Vagina (tissue), 2 donors: ENCODE measurements around the gene FBXO42. TPM values are rescaled to one million over a fixed set of nuclear protein-coding genes. Genes with fewer than 3 reads are reported as not detected.

Experiments used
- DNase-seq, 2 donors: peaks; one replicate each; pipeline ENCODE4 v3.0.0-alpha.2; 2017; ENCODE audit errors: extremely low spot score in 2 of 2
- H3K27ac ChIP-seq: fragments of 200-600 bp; sonication (generic); one replicate; pipeline ENCODE4 v1.5.1; 2019
- H3K27me3 ChIP-seq: fragments of 200-600 bp; sonication (generic); one replicate; pipeline ENCODE4 v1.5.1; 2019
- H3K36me3 ChIP-seq, 2 donors: fragments of 200-600 bp; sonication (generic); one replicate each; pipeline ENCODE4 v1.5.1; 2017 to 2019
- H3K4me1 ChIP-seq: fragments of 200-600 bp; sonication (generic); one replicate; pipeline ENCODE4 v1.5.1; 2019
- H3K4me3 ChIP-seq, 2 donors: fragments of 200-600 bp; sonication (generic); 1 replicate in 1 of 2; 2 replicates in 1 of 2; pipeline ENCODE4 v1.5.1; 2016 to 2019
- H3K9me3 ChIP-seq: fragments of 200-600 bp; sonication (generic); one replicate; pipeline ENCODE4 v1.5.1; 2019
- POLR2A ChIP-seq, 2 donors: fragments of 450-650 bp; IDR thresholded peaks; one replicate each; pipeline ENCODE4 v1.6.1; 2017; ENCODE audit warnings: antibody characterized with exemption in 2 of 2, mild to moderate bottlenecking in 2 of 2, moderate library complexity in 2 of 2
- POLR2AphosphoS5 ChIP-seq, 2 donors: sonication (generic); formaldehyde crosslinking; IDR thresholded peaks; one replicate each; pipeline ENCODE4 v1.9.0; 2017; ENCODE audit warnings: antibody characterized with exemption in 2 of 2, mild to moderate bottlenecking in 2 of 2, low read depth in 1 of 2; ENCODE audit not compliant: insufficient read depth in 1 of 2
- intact Hi-C: fragments of 100-400 bp; cut with DNase I; formaldehyde crosslinking; loops from one replicate; pipeline ENCODE4 v1.15.1; 2023
- total RNA-seq: library from RNA; depleted of rRNA; stranded (reverse); fragments of >200 nt; gene quantifications from one replicate; pipeline ENCODE4 v1.2.3, GENCODE V29; 2016
- TF ChIP-seq, protein P1 (sequence below), 3 experiments: fragments of 450-650 bp in 2 of 3; fragments of 200-600 bp in 1 of 3; sonication (generic) in 1 of 3; IDR thresholded peaks; one replicate each; pipeline ENCODE4 v1.5.1; 2017 to 2019; ENCODE audit warnings: antibody characterized with exemption in 3 of 3, mild to moderate bottlenecking in 2 of 3, moderate library complexity in 2 of 3

FBXO42 gene
- total RNA-seq, 1 donor from 2014 or later: 24.8 TPM

DNA sequence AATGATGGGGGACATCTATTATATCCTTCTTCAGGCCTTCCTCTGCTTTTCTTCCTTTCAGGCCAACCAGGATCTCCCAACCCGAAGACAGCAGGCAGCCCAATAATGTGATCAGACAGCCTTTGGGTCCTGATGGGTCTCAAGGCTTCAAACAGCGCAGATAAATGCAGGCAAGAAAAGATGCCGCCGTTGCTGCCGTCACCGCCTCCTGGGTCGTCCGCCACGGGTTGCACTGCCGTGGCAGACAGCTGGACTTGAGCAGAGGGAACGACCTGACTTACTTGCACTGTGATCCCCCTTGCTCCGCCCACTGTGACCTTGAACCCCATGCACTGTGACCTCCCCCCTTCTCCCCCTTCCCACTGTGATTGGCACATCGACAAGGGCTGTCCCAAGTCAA, 42.7 kb upstream of the FBXO42 start:
- no peaks in the 10 kb centered on the region for H3K27me3 ChIP-seq
- no peak for DNase-seq
- H3K4me3 ChIP-seq: no peak overlapping the region
- intact Hi-C loops: no loop called here
- no peak overlapping the region for H3K27ac ChIP-seq
- H3K36me3 ChIP-seq: peaks cover 0 to 45% of the 10 kb centered on the region in 2 donors
- H3K9me3 ChIP-seq: no peaks in the 10 kb centered on the region
- H3K4me1 ChIP-seq: peaks cover 52% of the 10 kb centered on the region
- TF ChIP-seq POLR2A (IDR thresholded peaks at IDR 0.05) (no peak), POLR2AphosphoS5 (IDR thresholded peaks at IDR 0.05; ENCODE audit: insufficient read depth in 1 of 2, low read depth in 1 of 2) (no peak)
- TF ChIP-seq, protein P1, sequence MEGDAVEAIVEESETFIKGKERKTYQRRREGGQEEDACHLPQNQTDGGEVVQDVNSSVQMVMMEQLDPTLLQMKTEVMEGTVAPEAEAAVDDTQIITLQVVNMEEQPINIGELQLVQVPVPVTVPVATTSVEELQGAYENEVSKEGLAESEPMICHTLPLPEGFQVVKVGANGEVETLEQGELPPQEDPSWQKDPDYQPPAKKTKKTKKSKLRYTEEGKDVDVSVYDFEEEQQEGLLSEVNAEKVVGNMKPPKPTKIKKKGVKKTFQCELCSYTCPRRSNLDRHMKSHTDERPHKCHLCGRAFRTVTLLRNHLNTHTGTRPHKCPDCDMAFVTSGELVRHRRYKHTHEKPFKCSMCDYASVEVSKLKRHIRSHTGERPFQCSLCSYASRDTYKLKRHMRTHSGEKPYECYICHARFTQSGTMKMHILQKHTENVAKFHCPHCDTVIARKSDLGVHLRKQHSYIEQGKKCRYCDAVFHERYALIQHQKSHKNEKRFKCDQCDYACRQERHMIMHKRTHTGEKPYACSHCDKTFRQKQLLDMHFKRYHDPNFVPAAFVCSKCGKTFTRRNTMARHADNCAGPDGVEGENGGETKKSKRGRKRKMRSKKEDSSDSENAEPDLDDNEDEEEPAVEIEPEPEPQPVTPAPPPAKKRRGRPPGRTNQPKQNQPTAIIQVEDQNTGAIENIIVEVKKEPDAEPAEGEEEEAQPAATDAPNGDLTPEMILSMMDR (IDR thresholded peaks at IDR 0.05): no peak

DNA sequence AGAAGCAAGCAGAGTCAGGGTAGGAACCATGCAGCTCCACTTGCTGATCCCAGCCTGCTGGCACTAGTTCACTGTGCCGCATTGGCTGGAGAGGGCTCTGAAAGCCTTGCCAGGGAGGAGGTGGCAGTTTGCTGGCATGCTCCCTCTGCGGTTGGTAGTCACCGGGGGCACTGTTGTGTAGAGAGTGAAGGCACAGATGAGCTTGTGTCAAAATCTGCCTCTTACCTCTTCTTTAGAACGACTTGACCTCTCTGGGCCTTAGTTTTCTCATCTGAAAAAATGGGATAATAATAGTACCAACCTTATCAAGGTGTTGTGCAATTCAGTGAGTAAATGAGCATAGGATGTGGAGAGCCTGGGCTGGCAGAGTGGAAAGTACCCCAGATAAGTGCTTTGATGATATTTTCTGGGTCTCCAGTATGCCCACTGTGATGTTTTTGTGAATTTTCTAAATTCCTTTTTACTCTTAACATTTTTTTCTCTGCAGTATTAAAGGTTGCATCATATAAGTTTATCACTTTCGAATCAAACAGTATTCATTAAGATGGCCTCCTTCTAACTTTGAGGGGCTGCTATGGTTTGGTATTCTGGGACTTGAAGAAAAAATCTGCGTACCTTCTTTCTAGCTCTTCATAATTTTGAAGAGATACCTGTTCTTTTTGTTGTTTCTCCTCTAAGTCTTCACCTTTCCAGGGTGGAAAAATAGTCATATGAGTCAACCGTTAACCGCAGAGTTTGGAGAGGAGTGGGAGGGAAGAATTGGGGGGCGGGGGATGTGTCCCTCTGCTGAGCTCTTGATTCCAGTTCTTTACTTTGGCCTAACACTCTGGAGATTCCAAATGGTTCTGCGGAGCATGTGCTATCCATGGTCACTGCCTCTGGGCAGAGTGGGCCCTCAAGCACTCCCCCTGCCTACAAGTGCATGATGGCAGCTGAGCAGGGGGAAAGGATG, 41.6 kb upstream of the FBXO42 start:
- Histone ChIP-seq H3K36me3 (peaks cover 0 to 45% of the 10 kb centered on the region in 2 donors), H3K4me1 (peaks cover 58% of the 10 kb centered on the region), H3K4me3 (no peak overlapping the region), H3K27ac (no peak overlapping the region), H3K9me3 (no peaks in the 10 kb centered on the region), H3K27me3 (no peaks in the 10 kb centered on the region)
- no peak for DNase-seq
- intact Hi-C loops: no loop called here
- TF ChIP-seq POLR2AphosphoS5 (IDR thresholded peaks at IDR 0.05; ENCODE audit: insufficient read depth in 1 of 2, low read depth in 1 of 2) (no peak), POLR2A (IDR thresholded peaks at IDR 0.05) (no peak)
- TF ChIP-seq, protein P1 (IDR thresholded peaks at IDR 0.05): no peak

DNA sequence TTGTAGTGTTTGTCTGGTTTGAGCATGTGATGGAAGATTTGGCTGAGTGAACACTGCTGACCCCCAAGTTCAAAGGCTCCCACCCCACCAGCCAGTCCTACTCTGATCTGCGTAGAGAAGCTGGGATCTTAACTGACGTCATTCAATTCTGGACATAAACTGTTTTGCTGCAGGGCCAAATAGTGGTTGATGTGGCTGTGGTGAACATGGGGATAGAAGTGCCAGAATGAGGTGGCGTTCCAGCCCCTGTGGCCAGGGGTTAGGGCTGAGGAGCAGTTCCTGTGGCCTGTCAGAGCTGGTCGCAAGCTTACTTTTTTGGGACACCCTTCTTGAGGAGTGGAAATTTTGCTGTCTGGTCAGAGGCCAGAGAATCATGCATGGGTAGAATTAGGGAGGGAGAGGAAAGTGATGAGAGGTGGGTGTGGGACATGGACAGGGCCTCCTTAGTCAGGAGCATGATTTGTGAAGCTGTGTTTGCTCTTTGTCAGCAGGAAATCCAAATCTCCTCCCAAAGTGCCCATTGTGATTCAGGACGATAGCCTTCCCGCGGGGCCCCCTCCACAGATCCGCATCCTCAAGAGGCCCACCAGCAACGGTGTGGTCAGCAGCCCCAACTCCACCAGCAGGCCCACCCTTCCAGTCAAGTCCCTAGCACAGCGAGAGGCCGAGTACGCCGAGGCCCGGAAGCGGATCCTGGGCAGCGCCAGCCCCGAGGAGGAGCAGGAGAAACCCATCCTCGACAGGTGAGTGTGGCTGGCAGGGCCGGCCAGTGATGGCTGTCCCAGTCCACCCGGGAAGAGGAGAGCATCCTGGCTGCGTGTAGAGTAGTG, 40.7 kb upstream of the FBXO42 start:
- H3K4me1 ChIP-seq: peaks cover 61% of the 10 kb centered on the region
- no peak overlapping the region for H3K27ac ChIP-seq
- no peaks in the 10 kb centered on the region for H3K9me3 ChIP-seq
- TF ChIP-seq POLR2AphosphoS5 (IDR thresholded peaks at IDR 0.05; ENCODE audit: insufficient read depth in 1 of 2, low read depth in 1 of 2): no peak
- TF ChIP-seq, protein P1 (IDR thresholded peaks at IDR 0.05): no peak
- TF ChIP-seq POLR2A (IDR thresholded peaks at IDR 0.05): no peak
- H3K4me3 ChIP-seq: no peak overlapping the region
- peaks cover 0 to 37% of the 10 kb centered on the region in 2 donors for H3K36me3 ChIP-seq
- no peak for DNase-seq
- intact Hi-C loops: no loop called here
- no peaks in the 10 kb centered on the region for H3K27me3 ChIP-seq

DNA sequence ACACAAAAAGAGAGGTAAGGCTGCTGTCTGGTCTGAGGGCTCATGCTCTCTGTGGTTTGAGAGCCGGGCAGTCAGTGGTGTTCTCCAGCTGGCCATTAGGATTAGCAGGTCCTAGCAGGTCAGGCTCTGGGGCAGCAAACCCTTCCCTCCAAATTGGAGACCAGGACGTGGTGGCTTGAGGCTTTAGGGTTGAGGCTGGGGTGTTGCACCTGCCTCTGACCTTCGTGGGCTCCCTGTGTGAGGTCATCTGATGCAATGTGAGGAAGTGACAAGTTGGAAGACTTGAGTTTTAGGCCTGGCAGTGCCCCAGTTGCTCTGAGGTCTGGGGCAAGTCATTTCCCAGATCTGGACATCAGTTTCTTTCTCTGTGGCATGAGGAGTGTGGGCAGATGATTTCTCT, 39.1 kb upstream of the FBXO42 start:
- Histone ChIP-seq H3K9me3 (no peaks in the 10 kb centered on the region), H3K27ac (no peak overlapping the region), H3K27me3 (no peaks in the 10 kb centered on the region), H3K36me3 (peaks cover 0 to 29% of the 10 kb centered on the region in 2 donors), H3K4me3 (no peak overlapping the region), H3K4me1 (peaks cover 65% of the 10 kb centered on the region)
- TF ChIP-seq, protein P1 (IDR thresholded peaks at IDR 0.05): no peak
- TF ChIP-seq POLR2AphosphoS5 (IDR thresholded peaks at IDR 0.05; ENCODE audit: insufficient read depth in 1 of 2, low read depth in 1 of 2) (no peak), POLR2A (IDR thresholded peaks at IDR 0.05) (no peak)
- DNase-seq: no peak
- intact Hi-C loops: no loop called here
